Measurements from ENCODE around the gene FTO.

FTO gene

DNA sequence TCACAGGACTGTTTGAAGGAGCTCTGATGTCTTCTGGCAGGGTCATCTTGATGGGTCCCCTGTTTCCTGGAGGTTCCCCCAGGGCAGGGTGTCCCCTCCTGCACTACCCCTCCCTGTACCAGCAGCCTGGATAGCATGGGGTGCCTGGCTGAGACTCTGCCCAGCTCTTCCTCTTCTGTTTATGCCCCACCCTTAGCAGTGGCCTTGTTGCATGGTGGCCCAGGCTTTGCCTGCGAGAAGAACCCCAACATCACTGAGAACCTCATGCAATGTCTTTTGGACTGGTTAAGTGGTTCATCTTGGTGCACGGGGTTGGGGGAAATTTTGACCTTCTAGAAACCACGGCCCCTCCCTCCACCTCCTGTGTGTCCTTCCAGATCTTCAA is 460.8 kb downstream of the FTO start:
- H3K27ac Mint-ChIP-seq, result no peak overlapping the region
- no peak overlapping the region for H3K4me3 Mint-ChIP-seq
- H3K4me1 Mint-ChIP-seq, result no peaks in the 10 kb centered on the region
- CTCF ChIA-PET, result no interaction called here
- peaks cover 4% of the 10 kb centered on the region for H3K27me3 Mint-ChIP-seq
- no peaks in the 10 kb centered on the region for H3K36me3 Mint-ChIP-seq
- H3K9me3 Mint-ChIP-seq, result no peaks in the 10 kb centered on the region
- no peak for DNase-seq

DNA sequence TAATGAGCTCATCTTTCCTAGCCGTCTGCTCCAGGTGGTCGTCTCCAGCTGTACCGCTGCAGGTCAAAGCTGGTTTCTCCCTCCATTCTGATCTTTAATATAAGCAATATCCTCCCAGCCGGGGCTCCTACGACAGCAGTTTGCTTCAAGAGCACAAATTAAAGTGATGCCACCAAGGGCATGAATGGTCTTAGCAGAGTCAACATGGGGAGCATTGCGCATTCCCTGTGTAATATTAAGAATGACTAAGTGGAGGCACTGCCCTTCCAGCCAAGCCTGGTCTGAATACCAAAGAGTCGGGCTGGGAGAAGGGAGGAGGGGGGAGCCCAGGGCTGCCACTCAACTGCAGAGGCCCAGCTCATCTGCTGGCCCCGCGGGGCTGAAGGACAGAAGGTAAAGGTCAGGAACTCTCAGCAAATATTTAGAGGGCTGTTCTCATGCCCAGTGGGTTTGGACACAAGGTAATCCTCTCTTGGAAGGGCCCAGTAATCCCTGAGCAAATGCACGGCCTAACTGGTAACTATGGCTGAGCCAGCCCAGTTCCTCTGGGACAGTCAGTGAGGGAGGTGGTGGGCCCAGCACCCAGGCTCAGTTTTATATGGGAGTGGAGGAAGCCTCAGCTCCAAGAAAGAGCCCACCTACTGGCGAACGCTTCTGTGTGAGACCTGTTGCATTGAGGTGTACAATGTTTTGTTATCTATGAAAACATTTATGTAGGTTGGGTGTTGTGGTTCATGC is 461.4 kb downstream of the FTO start:
- no peaks in the 10 kb centered on the region for H3K4me1 Mint-ChIP-seq
- H3K36me3 Mint-ChIP-seq, result no peaks in the 10 kb centered on the region
- CTCF ChIA-PET, result no interaction called here
- H3K27me3 Mint-ChIP-seq, result peaks cover 6% of the 10 kb centered on the region
- H3K4me3 Mint-ChIP-seq, result no peak overlapping the region
- no peaks in the 10 kb centered on the region for H3K9me3 Mint-ChIP-seq
- H3K27ac Mint-ChIP-seq, result no peak overlapping the region
- DNase-seq, result no peak

DNA sequence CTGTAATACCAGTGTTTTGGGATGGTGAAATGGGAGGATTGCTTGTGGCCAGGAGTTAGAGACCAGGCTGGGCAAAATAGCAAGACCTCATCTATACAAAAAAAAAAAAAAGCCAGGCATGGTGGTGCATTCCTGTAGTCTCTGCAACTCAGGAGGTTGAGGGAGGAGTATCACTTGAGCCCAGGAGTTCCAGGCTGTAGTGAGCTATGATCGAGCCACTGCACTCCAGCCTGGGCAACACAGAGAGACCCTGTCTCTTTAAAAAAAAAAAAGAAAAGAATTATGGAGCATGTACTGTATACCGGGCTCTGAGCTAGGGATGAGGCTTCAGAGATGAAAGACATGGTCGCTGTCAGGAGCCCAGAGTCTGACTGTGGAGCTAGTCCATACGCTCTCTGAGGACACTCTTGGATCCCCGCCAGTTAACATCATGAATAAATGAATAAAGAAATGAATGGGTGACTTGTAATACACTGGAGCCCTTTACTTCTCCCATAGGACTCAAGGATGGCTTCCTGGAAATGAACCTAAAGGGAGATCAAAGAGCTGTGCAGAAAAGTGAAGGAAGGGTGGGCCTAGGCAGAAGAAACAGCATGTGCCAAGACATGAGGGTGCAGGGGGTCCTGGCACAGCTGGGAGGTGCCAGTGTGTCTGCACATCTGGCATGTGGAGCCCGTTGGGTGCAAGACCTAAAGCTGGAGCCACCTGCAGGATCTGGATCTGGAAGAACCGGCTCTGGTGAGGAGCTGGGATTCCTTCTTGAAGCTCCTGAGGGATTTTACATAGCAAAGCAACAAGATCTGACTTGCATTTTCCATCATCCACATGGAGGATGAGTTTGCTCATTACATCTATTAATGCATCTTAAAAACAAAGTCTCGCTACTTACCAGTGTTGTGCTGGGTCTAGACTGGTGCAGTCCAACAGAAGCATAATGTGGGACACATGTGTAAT is 462.2 kb downstream of the FTO start:
- no peak overlapping the region for H3K27ac Mint-ChIP-seq
- no peaks in the 10 kb centered on the region for H3K4me1 Mint-ChIP-seq
- CTCF ChIA-PET, result interaction anchor here (0.6 kb wide), 1 partner anchor 16 kb away, joined by 3 read pairs; no protein-coding TSS in a partner anchor

DNA sequence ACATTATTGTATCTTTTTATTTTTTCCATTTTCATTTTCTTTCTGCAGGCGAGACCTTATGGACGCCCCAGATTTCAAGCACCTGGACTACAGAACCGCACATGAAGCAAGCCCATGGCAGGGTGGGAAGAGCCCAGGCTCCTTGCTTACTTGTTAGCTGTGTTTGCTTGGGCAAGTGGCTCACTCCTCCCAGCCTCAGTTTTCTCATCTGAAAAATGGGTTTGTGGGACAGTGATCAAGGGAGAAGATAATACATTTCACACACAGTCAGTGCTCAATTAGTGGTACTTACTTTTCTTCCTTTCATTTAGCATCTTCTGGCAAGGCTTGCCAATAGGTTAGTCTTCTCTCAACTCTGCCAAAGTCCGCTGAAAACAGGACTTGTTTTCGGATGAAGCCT is 465.2 kb downstream of the FTO start:
- CTCF ChIA-PET, result no interaction called here
- no peaks in the 10 kb centered on the region for H3K36me3 Mint-ChIP-seq
- peaks cover 31% of the 10 kb centered on the region for H3K27me3 Mint-ChIP-seq
- H3K9me3 Mint-ChIP-seq, result no peaks in the 10 kb centered on the region
- no peak for DNase-seq
- H3K4me3 Mint-ChIP-seq, result no peak overlapping the region
- no peak overlapping the region for H3K27ac Mint-ChIP-seq
- no peaks in the 10 kb centered on the region for H3K4me1 Mint-ChIP-seq

More for the DNA sequence above, 462.2 kb downstream of the FTO start:
- Mint-ChIP-seq H3K27me3 (peaks cover 12% of the 10 kb centered on the region), H3K9me3 (no peaks in the 10 kb centered on the region), H3K4me3 (no peak overlapping the region), H3K36me3 (no peaks in the 10 kb centered on the region)
- DNase-seq, result no peak

DNA sequence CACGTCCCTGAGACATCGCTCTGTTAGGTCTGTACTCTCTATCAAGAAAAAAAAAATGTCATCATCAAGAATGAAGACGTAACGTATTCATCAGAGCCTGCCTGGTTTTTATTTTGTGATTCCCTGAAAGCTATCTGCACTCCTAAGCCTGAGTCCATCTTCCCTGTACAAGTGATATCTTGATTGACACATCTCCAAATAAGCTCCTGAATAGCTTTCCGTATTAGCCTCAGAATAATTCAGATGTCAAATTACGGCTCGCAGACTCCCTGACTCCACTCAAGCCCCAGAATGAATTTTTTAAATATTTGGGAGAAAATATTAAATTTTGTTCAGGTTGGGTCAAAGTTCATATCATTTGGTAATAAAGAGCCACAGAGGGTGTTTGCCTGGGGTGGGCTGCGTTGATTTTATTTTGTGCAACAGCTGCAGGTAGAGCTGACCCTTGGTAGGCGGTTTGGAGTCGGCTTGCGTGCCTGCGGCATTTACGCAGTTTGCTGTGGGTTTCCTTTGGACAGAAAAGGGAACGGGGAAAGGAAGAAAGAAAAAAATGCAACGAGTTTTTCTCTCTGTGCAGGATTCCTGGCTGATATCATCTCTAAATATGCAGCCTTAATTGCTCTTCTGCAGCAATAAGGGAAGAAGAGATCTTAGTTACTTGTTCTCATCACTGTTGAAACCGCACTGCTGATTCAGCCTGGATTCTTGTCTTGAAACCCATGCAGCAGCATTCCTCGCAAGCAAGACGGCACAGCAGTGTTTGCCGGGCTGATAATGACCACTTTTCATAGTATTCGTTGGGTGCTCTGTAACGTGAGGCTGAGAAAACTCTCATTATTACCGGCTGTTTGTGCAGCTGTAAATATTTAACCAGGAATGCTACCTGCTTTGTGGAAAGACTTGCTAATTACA is 467.9 kb downstream of the FTO start:
- no peaks in the 10 kb centered on the region for H3K9me3 Mint-ChIP-seq
- H3K36me3 Mint-ChIP-seq, result no peaks in the 10 kb centered on the region

DNA sequence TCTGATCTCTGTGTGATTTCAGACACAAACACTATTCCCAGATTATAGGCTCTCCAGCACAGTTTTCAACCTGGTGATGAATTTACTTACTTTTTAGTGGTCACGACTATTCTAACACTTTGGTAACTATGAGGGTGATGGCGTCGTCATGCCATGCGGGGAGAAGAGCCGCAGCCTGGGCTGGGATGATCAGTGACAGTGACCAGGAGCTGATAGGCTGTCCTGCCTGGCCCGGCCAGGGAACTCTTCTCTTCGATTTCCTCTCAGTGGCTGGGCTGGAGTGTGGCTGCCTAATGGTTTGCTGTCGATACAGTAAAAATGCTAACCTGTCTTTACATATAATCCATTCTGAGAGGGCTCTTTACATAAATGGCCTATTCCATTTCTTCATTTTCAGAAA is 469.5 kb downstream of the FTO start:
- H3K9me3 Mint-ChIP-seq, result no peaks in the 10 kb centered on the region
- H3K27ac Mint-ChIP-seq, result no peak overlapping the region
- DNase-seq, result no peak
- no peaks in the 10 kb centered on the region for H3K4me1 Mint-ChIP-seq
- H3K27me3 Mint-ChIP-seq, result peaks cover 40% of the 10 kb centered on the region
- H3K36me3 Mint-ChIP-seq, result no peaks in the 10 kb centered on the region
- no peak overlapping the region for H3K4me3 Mint-ChIP-seq
- CTCF ChIA-PET, result no interaction called here

More for the DNA sequence above, 467.9 kb downstream of the FTO start:
- Mint-ChIP-seq H3K27me3 (peaks cover 38% of the 10 kb centered on the region), H3K4me3 (no peak overlapping the region), H3K27ac (no peak overlapping the region), H3K4me1 (no peaks in the 10 kb centered on the region)
- CTCF ChIA-PET, result interaction anchor here (0.6 kb wide), 1 partner anchor 279 kb away, joined by 3 read pairs; no protein-coding TSS in a partner anchor
- no peak for DNase-seq

DNA sequence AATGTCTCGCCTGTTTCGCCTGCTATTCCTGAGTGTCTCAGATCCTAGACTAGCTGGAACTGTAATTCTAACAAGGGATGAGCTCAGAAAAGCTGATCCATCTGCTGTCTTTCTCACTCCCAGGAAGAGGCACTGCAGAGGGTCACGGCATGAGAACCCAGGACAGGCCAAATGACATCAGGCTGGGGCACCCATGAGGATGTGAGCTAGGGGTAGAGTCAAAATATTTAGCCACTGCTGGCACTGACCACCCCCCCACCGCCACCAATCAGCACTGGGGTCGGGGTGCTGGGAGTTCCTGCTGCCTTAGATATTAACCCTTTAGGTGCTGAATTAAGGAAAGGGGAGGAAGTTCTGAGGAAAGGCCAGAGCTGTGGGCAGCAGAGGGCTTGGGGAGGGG is 470.2 kb downstream of the FTO start:
- no peaks in the 10 kb centered on the region for H3K4me1 Mint-ChIP-seq
- no peaks in the 10 kb centered on the region for H3K36me3 Mint-ChIP-seq
- CTCF ChIA-PET, result no interaction called here
- H3K27me3 Mint-ChIP-seq, result peaks cover 44% of the 10 kb centered on the region
- H3K27ac Mint-ChIP-seq, result no peak overlapping the region
- no peak overlapping the region for H3K4me3 Mint-ChIP-seq
- no peak for DNase-seq
- H3K9me3 Mint-ChIP-seq, result no peaks in the 10 kb centered on the region

DNA sequence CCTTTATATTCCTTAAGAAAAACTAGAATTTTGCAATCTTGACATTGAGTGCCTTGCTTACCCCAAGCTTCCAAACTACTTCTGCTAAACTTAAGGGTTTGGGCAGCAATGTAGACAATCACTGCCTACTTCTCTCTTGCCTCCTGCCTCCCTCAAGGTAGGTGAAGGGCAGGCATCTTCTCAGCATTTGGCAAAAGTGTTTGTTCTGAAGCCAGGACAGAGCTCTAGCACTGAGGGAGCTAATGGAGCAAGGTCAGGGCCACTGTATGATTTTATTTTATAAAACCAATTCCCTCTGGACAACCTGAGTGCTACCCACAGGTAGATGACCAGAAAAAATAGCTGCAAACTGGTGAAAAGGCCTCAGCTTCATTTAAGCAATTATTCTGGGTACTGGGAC is 470.8 kb downstream of the FTO start:
- no peaks in the 10 kb centered on the region for H3K4me1 Mint-ChIP-seq
- H3K36me3 Mint-ChIP-seq, result no peaks in the 10 kb centered on the region
- no peak overlapping the region for H3K4me3 Mint-ChIP-seq
- CTCF ChIA-PET, result no interaction called here
- no peak overlapping the region for H3K27ac Mint-ChIP-seq
- no peak for DNase-seq
- H3K9me3 Mint-ChIP-seq, result no peaks in the 10 kb centered on the region
- peaks cover 44% of the 10 kb centered on the region for H3K27me3 Mint-ChIP-seq

DNA sequence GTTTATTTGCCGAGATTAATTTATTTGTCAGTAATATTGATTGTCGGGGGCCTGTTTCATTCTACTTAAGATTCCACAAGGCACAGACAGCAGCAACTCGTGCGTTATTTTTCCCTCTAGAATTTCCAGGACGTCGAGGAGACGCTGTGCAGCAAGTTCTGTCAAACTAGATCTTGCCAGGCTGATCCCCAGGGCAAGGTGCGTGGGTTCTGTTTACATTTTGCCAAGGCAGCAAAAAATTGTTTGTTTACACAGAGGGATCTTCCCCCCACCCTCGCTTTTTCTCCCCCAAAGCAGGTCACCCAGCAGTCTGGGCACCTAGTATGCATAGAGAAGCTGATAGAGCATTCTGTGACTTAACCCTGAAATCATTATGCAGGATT is 471.2 kb downstream of the FTO start:
- no peak overlapping the region for H3K27ac Mint-ChIP-seq
- no peaks in the 10 kb centered on the region for H3K9me3 Mint-ChIP-seq
- CTCF ChIA-PET, result no interaction called here
- DNase-seq, result no peak
- H3K36me3 Mint-ChIP-seq, result no peaks in the 10 kb centered on the region
- no peaks in the 10 kb centered on the region for H3K4me1 Mint-ChIP-seq
- peaks cover 44% of the 10 kb centered on the region for H3K27me3 Mint-ChIP-seq
- no peak overlapping the region for H3K4me3 Mint-ChIP-seq

DNA sequence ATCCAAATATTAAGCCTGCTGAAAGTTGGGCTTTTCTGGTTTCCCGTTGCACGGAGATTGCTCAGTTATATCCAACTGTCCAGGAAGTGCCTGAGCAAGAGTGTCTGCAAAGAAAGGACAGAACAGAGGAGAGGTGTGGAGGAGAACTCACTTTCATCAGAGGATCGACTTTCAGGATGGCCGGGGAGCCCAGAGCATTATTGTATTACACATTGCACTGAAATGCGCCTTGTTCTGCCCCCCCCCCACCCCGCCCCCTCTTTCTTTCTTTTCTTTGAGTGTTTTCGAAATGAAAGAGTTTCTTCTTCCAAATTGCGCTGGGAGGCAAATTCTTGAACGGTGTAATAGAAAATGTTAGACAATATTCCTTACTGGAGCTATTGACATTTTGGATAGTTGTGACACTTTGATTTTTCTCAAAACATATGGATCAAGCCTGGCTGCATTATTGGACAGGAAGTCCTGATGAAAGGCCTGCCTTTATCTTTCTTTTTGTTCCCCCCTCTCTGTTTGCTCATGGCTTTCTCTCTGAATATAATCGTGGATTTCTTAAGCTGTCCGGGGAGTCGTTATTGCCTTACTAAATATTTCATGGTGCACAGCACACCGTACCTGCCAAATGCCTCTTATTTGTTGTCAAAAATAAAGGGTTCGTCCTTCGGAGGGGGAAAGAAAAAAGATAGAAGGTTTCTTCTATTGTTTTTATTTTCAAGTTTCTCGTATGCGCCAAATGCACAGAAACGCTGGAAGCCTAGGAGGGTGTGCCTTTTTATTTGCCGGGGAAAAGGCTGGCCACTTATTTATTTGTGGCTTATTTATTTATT is 471.8 kb downstream of the FTO start:
- no peaks in the 10 kb centered on the region for H3K9me3 Mint-ChIP-seq
- CTCF ChIA-PET, result no interaction called here
- no peaks in the 10 kb centered on the region for H3K36me3 Mint-ChIP-seq
- H3K27me3 Mint-ChIP-seq, result peaks cover 39% of the 10 kb centered on the region
- H3K4me1 Mint-ChIP-seq, result no peaks in the 10 kb centered on the region
- DNase-seq, result no peak
- H3K27ac Mint-ChIP-seq, result no peak overlapping the region
- no peak overlapping the region for H3K4me3 Mint-ChIP-seq

DNA sequence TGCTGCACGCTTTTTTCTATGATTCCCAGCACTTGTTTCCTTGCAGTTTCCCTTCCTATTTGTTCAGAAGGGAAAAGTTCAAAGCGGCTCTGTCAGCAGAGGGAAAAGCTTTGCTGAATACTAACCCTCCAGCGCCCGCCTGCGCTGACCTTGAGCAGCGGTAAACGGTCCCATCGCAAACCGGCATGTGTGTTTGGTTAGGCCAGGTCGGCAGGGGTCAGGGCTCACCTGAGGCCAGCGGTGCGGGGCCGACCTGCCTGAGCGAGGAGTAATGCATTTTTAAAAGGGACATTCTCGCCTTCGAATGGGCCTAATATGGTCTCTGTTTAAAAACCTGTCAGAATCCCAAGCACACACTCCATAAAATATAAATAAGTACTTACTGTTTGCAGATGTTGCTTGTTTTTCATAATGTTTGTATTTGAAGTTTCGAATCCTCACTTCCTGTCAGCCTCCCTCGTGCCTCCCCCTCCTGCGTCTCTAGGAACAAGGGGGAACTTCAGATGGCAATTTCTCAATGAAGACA is 472.5 kb downstream of the FTO start:
- Mint-ChIP-seq H3K27ac (no peak overlapping the region), H3K9me3 (no peaks in the 10 kb centered on the region), H3K4me1 (no peaks in the 10 kb centered on the region), H3K4me3 (no peak overlapping the region), H3K27me3 (peaks cover 34% of the 10 kb centered on the region), H3K36me3 (no peaks in the 10 kb centered on the region)
- CTCF ChIA-PET, result no interaction called here
- no peak for DNase-seq

DNA sequence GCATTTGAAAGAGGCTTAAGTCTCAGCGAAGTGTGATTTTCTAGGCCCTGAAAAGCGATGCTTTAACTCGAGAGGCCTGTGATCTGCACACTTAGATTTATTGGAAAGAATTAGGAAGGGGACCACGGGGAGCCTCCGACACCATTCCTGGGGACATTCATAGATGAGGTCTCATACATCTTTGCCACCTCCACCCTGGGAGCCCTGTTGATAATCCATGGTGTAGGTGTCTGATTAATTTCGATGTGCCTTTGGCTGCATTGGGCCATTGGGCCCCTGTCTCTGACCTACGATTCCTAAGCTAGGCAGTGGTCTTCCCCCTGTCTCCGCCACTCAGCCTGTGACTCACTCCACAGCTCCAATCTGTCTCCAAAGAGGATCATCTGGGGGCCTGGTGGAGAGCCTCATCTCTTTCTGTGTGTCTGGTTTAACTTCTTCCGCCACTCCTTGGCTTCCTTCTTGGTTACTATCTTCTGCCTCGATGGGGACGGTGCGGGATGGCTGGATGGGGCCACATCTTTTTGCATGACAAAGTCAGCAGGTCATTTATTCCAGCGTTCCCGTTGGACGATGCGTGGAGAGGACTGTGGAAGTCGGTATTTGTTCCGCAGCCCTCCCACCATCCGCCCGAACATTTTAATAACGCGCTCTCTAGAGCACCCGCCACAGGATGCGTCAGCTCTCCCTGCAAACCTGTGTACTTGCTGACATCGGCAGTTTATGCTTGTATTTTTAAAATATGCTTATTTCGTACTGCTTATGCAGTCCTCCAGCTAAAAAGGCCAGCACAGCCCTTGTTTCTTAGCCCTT is 473.3 kb downstream of the FTO start:
- no peak overlapping the region for H3K4me3 Mint-ChIP-seq
- CTCF ChIA-PET, result no interaction called here
- no peaks in the 10 kb centered on the region for H3K36me3 Mint-ChIP-seq

More for the DNA sequence above, 473.3 kb downstream of the FTO start:
- no peak for DNase-seq
- no peak overlapping the region for H3K27ac Mint-ChIP-seq
- H3K4me1 Mint-ChIP-seq, result no peaks in the 10 kb centered on the region
- peaks cover 26% of the 10 kb centered on the region for H3K27me3 Mint-ChIP-seq
- H3K9me3 Mint-ChIP-seq, result no peaks in the 10 kb centered on the region
